ENCODE measurements around the gene IGFBP2.

The IGFBP2 gene

GRCh38 chr2:216687111-216687510, 53.9 kb downstream of the IGFBP2 start:
- no peak for DNase-seq (ENCODE audit: low read depth)

- DNase-seq (ENCODE audit: low read depth): no peak
These were observed 54.4 kb downstream of the IGFBP2 start for GRCh38 chr2:216687646-216688045.

- DNase-seq (ENCODE audit: low read depth): no peak
These were observed 55.6 kb downstream of the IGFBP2 start for GRCh38 chr2:216688731-216689340.

GRCh38 chr2:216689397-216689796, 56.2 kb downstream of the IGFBP2 start:
- DNase-seq (ENCODE audit: low read depth): no peak

GRCh38 chr2:216690456-216690852, 57.2 kb downstream of the IGFBP2 start:
- no peak for DNase-seq (ENCODE audit: low read depth)

GRCh38 chr2:216690853-216691741, 57.9 kb downstream of the IGFBP2 start:
- DNase-seq (ENCODE audit: low read depth): peak; percentile 90

- DNase-seq (ENCODE audit: low read depth): peak; percentile 72
These were observed 59.6 kb downstream of the IGFBP2 start for GRCh38 chr2:216692636-216693413.

DNA sequence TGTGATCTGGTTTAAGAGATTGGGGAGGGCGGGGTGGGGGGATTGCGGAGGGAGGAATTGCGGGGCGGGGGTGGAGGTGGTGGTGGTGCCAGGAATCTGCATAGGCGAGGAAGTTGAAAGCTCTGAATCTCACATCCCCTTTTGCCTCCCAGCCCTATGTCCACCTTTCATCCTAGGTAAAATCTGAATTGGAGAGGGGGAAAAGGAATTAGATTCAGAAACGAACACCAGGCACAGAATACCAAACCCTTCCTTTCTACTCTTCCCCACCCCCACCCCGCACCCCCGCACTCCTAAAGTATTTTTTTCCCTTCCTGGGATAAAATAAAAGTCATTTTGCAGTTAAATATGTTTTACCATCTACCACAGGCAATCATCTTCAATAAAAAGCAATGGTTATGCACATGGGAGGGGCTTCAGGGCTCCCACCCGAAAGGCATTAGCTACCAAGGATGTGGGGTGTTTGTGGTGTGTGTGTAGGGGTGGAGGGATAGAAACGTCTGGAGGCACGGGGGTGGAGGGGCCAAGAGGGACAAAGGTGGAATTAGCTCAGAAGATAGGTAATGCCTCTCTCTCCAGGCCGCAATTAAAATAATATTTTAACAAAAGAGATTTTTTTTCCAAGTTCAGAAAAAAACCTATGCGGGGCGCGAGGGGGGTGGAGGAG, 60.3 kb downstream of the IGFBP2 start:
- no peak for DNase-seq (ENCODE audit: low read depth)

- peak; percentile 56 for DNase-seq (ENCODE audit: low read depth)
These were observed 61.0 kb downstream of the IGFBP2 start for GRCh38 chr2:216694082-216694825.

GRCh38 chr2:216694826-216695217, 61.6 kb downstream of the IGFBP2 start:
- no peak for DNase-seq (ENCODE audit: low read depth)

GRCh38 chr2:216695401-216695821, 62.2 kb downstream of the IGFBP2 start, which contains the start of gene IGFBP5:
Gene IGFBP5, minus strand, starts transcription at chr2:216695549. Its CDS starts 774 bp downstream, at chr2:216694775.
- peak; percentile 89 for DNase-seq (ENCODE audit: low read depth)

GRCh38 chr2:216696321-216696720, 63.1 kb downstream of the IGFBP2 start:
- no peak for DNase-seq (ENCODE audit: low read depth)

DNA sequence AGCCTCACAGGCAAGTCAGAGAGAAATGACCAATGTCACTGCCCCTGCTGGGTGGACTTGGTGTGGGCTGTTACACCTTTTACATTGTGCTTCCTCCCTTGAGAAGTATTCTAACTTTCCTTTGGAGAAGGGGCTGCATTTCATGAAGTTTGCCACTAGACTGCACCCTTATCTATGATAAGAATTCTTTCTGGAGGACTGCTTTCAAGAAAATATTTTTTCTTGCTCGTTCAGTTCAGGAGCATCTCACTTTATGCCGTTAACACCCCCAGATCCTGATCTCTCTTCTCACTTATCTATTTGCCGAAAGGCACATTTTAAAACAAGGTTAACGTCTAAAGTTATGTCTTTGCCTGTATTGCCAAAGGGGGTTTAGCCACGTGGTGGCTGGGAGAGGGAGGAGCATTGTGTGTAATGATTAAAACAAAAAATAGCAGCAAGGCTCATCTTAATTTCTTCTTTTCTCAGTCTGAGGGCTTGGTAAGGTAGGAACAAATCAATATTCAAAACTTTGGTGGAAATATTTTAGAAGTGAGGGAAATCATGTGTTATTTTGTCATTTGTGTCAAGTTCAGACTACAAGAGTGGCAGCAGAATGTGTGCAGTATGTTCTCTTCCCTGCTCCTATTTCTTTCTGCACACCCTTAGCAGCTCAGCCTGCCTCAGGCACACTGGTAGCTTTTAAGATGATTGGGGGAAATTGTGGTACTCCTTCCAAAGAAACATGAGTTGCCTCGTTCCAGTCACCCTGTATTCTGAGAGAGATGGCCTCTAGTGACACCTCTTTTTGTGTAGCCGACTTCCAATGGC, 63.7 kb downstream of the IGFBP2 start:
- peak; percentile 57 for DNase-seq (ENCODE audit: low read depth)

DNA sequence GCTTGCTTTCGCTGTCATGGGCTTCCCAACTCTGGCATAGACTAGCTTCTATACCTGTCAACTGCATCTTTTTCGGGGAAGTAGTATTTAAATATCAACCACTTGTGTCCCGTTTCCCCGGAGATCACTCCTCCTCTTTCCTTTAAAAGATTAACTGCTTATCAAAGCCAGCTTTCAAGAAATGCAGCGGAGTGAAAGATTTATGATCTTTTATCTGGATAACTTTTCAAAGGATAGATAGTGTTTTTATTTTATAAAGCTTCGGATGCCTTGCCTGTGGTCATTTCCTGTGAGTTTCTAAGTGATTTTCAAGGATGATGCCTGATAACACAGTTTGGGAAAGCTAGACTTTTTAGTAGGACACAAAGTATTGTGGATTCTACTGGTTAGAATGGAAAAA, 65.1 kb downstream of the IGFBP2 start:
- no peak for DNase-seq (ENCODE audit: low read depth)

DNA sequence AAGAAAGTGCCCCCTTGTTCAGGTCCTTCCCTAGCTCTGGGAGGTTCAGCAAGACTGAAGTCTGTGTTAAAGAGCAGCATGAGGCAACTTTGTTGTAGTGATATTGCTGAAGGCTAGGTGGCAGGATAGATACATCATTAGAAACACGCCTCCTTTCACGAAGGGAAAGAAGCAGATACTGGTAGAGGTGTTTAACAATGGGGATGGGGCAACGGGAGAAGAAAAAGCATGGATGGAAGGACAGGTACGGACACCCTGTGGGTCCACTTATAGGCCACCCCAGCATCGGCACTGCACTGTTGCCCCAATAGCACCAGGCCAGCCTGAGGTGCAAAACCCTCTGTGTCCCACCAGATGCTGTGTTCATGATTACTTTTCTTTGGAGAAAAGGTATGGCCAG, 65.7 kb downstream of the IGFBP2 start:
- peak; percentile 73 for DNase-seq (ENCODE audit: low read depth)

DNA sequence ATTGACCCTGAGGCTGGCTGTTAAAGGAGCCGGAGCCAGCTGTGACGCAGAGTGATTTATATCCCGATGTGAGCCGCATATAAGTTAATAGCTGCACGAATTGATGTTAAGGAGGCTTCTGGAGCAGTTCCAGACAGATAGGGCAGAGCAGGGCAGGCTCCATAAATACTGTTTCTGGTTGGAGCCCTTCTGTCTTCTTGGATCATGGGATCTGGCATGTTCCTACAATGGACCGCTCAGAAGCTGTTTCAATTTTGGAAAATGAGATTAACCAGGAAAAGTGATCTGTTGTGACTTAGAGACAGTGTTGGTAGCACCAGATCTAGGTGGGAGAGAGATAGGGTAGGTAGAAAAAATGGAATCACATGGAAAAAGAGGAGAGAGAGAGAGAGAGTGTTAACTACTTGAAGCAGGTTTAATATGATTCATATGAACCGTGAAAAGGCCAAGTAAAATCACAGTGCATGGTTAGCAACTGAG, 66.9 kb downstream of the IGFBP2 start:
- no peak for DNase-seq (ENCODE audit: low read depth)

- no peak for DNase-seq (ENCODE audit: low read depth)
These were observed 67.6 kb downstream of the IGFBP2 start for GRCh38 chr2:216700781-216701180.

GRCh38 chr2:216701544-216701943, 68.3 kb downstream of the IGFBP2 start:
- no peak for DNase-seq (ENCODE audit: low read depth)

DNA sequence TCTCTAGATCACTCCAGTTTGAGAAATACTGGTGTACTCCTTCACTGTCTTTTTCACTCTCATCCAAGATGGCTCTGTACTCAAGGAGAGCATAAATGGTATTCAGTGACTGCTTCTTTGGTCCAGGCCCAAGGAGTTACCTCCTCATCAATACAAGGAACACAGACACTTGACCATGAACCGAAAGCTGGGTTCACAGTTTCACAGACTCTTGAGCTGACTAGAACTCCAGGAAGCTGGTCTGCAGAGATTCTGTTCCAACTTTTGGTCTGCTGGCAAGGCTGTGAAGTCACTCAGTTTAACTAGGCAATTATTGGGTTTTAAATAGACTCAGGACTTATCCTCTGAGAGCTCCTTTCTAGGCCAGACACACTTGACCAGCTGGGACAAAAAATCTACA, 69.5 kb downstream of the IGFBP2 start:
- no peak for DNase-seq (ENCODE audit: low read depth)

All from EH (cell line).